Caco-2 (cell line): ENCODE results near the gene ALKBH3. TPM values are rescaled to one million over a fixed set of nuclear protein-coding genes. Genes with fewer than 3 reads are reported as not detected.

Source experiments
- BruUV-seq: library from RNA; stranded (reverse); fragments of 400-500 nt; replicated peaks from 2 replicates; lab custom pipeline; 2021; lab: Mats Ljungman, UMichigan
- CTCF ChIA-PET: fragments of 300-600 bp; sonication (Branson Sonifier 250); formaldehyde crosslinking; loops from one replicate; lab custom pipeline; 2022; ENCODE audit warnings: antibody characterized with exemption; lab: Charles Lee
- POLR2A ChIA-PET: fragments of 300-600 bp; sonication (Branson Sonifier 250); formaldehyde crosslinking; loops from one replicate; lab custom pipeline; 2022; ENCODE audit warnings: antibody characterized with exemption; lab: Charles Lee
- DNase-seq, 2 experiments: peaks; one replicate each; pipeline versions ENCODE4 v3.0.0 to v3.0.0-alpha.2; 2020 to 2022
- H3K27me3 ChIP-seq: replicated peaks from 2 replicates; pipeline ENCODE4 v1.6.0; 2011; ENCODE audit warnings: low read length; ENCODE audit not compliant: control insufficient read depth, insufficient read depth
- H3K36me3 ChIP-seq: 2 replicates; pipeline ENCODE4 v1.5.1; 2011; ENCODE audit warnings: low read length; ENCODE audit not compliant: control insufficient read depth, insufficient read depth
- H3K4me1 ChIP-seq: fragments of 250-450 bp; sonication (Bioruptor Pico); 2 replicates; pipeline ENCODE4 v1.5.1; 2020; ENCODE audit warnings: mild to moderate bottlenecking
- H3K4me3 ChIP-seq: 2 replicates; pipeline ENCODE4 v1.5.1; 2011; ENCODE audit warnings: low read depth, mild to moderate bottlenecking, control low read depth, low read length
- H3K9me3 ChIP-seq: fragments of 250-450 bp; sonication (Bioruptor Pico); 2 replicates; pipeline ENCODE4 v1.5.1; 2020; ENCODE audit warnings: mild to moderate bottlenecking, moderate library complexity
- H3K27ac Mint-ChIP-seq: one replicate; pipeline ENCODE4 v1.8.0; 2022; ENCODE audit warnings: mixed read lengths; ENCODE audit not compliant: unreplicated experiment
- H3K27me3 Mint-ChIP-seq: one replicate; pipeline ENCODE4 v1.8.0; 2022; ENCODE audit warnings: mixed read lengths; ENCODE audit not compliant: insufficient read depth, unreplicated experiment
- H3K36me3 Mint-ChIP-seq: one replicate; pipeline ENCODE4 v1.8.0; 2022; ENCODE audit warnings: mild to moderate bottlenecking, mixed read lengths; ENCODE audit not compliant: insufficient read depth, unreplicated experiment
- H3K4me1 Mint-ChIP-seq: one replicate; pipeline ENCODE4 v1.8.0; 2022; ENCODE audit warnings: low read depth, mixed read lengths; ENCODE audit not compliant: unreplicated experiment
- H3K4me3 Mint-ChIP-seq: one replicate; pipeline ENCODE4 v1.8.0; 2022; ENCODE audit warnings: mild to moderate bottlenecking, moderate library complexity, mixed read lengths; ENCODE audit not compliant: unreplicated experiment
- H3K9me3 Mint-ChIP-seq: one replicate; pipeline ENCODE4 v1.8.0; 2022; ENCODE audit warnings: mixed read lengths; ENCODE audit not compliant: unreplicated experiment
- intact Hi-C: fragments of 100-400 bp; cut with micrococcal nuclease; formaldehyde crosslinking; loops from one replicate; pipeline ENCODE4 v1.10.0; 2022; ENCODE audit not compliant: unreplicated experiment
- total RNA-seq: library from RNA; stranded (reverse); gene quantifications from 2 replicates; pipeline ENCODE4 v1.2.3, GENCODE V29; 2022
- TF ChIP-seq, protein P1 (sequence below), 2 experiments: fragments of 200-600 bp in 1 of 2; IDR thresholded peaks; 1 replicate in 1 of 2; 2 replicates in 1 of 2; pipeline versions ENCODE4 v1.5.1 to v1.8.0; 2011 to 2022; ENCODE audit warnings: antibody characterized with exemption in 1 of 2, control low read depth in 1 of 2, inconsistent platforms in 1 of 2, low read depth in 1 of 2, low read length in 1 of 2, mild to moderate bottlenecking in 1 of 2, moderate library complexity in 1 of 2; ENCODE audit not compliant: insufficient read depth in 1 of 2, severe bottlenecking in 1 of 2, unreplicated experiment in 1 of 2

ALKBH3 gene
- total RNA-seq, 1 experiment from 2014 or later: 42.4 TPM

GRCh38 chr11:43852057-43852636 lies 28.5 kb upstream of the ALKBH3 start:
- H3K9me3 ChIP-seq: no peaks in the 10 kb centered on the region
- ChIA-PET POLR2A (interaction anchor here (0.8 kb wide), 1 partner anchor 172 kb away, joined by 4 read pairs; no protein-coding TSS in a partner anchor), CTCF (interaction anchor here (0.6 to 1.7 kb wide), 16 partner anchors 14 to 411 kb away, joined by 3 to 19 read pairs (median 4); no protein-coding TSS in a partner anchor)
- H3K4me3 Mint-ChIP-seq: no peak overlapping the region
- H3K36me3 Mint-ChIP-seq: peaks cover 43% of the 10 kb centered on the region
- BruUV-seq: no TSS peak
- no peaks in the 10 kb centered on the region for H3K4me1 Mint-ChIP-seq
- no peaks in the 10 kb centered on the region for H3K27me3 Mint-ChIP-seq
- TF ChIP-seq, protein P1, sequence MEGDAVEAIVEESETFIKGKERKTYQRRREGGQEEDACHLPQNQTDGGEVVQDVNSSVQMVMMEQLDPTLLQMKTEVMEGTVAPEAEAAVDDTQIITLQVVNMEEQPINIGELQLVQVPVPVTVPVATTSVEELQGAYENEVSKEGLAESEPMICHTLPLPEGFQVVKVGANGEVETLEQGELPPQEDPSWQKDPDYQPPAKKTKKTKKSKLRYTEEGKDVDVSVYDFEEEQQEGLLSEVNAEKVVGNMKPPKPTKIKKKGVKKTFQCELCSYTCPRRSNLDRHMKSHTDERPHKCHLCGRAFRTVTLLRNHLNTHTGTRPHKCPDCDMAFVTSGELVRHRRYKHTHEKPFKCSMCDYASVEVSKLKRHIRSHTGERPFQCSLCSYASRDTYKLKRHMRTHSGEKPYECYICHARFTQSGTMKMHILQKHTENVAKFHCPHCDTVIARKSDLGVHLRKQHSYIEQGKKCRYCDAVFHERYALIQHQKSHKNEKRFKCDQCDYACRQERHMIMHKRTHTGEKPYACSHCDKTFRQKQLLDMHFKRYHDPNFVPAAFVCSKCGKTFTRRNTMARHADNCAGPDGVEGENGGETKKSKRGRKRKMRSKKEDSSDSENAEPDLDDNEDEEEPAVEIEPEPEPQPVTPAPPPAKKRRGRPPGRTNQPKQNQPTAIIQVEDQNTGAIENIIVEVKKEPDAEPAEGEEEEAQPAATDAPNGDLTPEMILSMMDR (IDR thresholded peaks at IDR 0.05; ENCODE audit: insufficient read depth in 1 of 2, low read depth in 1 of 2, low read length in 1 of 2, severe bottlenecking in 1 of 2, unreplicated experiment in 1 of 2): peak; percentile 73 to 81
- no peak overlapping the region for H3K27ac Mint-ChIP-seq
- no peaks in the 10 kb centered on the region for H3K27me3 ChIP-seq
- H3K4me3 ChIP-seq: no peak overlapping the region
- no peaks in the 10 kb centered on the region for H3K4me1 ChIP-seq
- intact Hi-C loops: loop anchor here (5.0 kb wide), 2 partner anchors 275 to 350 kb away; no protein-coding TSS in a partner anchor
- DNase-seq: peak; percentile 68 to 70
- no peaks in the 10 kb centered on the region for H3K9me3 Mint-ChIP-seq
- H3K36me3 ChIP-seq: peaks cover 2% of the 10 kb centered on the region

DNA sequence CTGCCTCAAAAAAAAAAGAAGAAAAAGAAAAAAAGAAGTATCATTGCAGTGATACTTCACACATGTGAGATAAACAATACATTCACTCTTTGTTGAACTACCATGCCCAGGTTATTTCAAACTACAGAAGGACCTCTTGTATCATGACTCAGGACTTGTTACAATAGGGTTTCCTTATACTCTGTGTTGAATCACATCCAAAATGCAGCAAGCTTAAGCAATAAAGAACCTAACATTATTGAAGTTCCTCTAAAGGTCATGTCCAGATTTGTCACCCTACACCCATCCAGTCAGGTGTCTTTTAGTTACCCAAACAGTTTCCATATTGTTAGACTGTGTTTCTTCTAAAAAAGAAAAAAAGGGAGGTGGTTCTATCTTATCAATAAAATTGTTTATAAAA lies 26.9 kb upstream of the ALKBH3 start:
- intact Hi-C loops: loop anchor here (5.0 kb wide), 2 partner anchors 276 to 351 kb away; no protein-coding TSS in a partner anchor
- BruUV-seq: no TSS peak
- CTCF ChIA-PET: no interaction called here

DNA sequence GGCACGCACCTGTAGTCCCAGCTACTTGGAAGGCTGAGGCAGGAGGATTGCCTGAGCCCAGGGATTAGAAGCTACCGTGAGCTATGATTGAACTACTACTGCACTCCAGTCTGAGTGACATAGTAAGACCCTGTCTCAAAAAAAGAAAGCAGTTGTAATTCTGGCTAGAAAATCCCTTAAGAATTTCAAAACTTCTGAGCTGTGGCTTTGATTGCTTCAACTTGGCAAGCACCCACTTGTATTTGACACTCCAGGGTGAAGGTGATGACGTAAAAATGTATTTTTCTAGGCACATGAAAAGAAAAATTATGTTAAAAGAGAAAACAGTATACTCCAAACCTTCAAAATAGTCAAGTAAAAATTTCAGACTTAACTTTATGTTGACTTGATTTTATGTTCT lies 23.6 kb upstream of the ALKBH3 start:
- peaks cover 2% of the 10 kb centered on the region for H3K36me3 ChIP-seq
- BruUV-seq: no TSS peak
- intact Hi-C loops: no loop called here
- POLR2A ChIA-PET: no interaction called here
- no peak overlapping the region for H3K4me3 ChIP-seq
- no peaks in the 10 kb centered on the region for H3K27me3 ChIP-seq
- H3K4me1 Mint-ChIP-seq: no peaks in the 10 kb centered on the region
- TF ChIP-seq, protein P1 (IDR thresholded peaks at IDR 0.05; ENCODE audit: insufficient read depth in 1 of 2, low read depth in 1 of 2, low read length in 1 of 2, severe bottlenecking in 1 of 2, unreplicated experiment in 1 of 2): no peak
- H3K27ac Mint-ChIP-seq: no peak overlapping the region
- CTCF ChIA-PET: no interaction called here
- H3K9me3 ChIP-seq: no peaks in the 10 kb centered on the region
- DNase-seq: no peak
- H3K9me3 Mint-ChIP-seq: peaks cover 20% of the 10 kb centered on the region
- no peak overlapping the region for H3K4me3 Mint-ChIP-seq
- H3K27me3 Mint-ChIP-seq: no peaks in the 10 kb centered on the region
- H3K36me3 Mint-ChIP-seq: peaks cover 37% of the 10 kb centered on the region
- no peaks in the 10 kb centered on the region for H3K4me1 ChIP-seq

More for the DNA sequence above, 26.9 kb upstream of the ALKBH3 start:
- peaks cover 2% of the 10 kb centered on the region for H3K36me3 ChIP-seq
- no peak for DNase-seq
- H3K27ac Mint-ChIP-seq: no peak overlapping the region
- H3K4me1 ChIP-seq: no peaks in the 10 kb centered on the region
- POLR2A ChIA-PET: no interaction called here
- TF ChIP-seq, protein P1 (IDR thresholded peaks at IDR 0.05; ENCODE audit: insufficient read depth in 1 of 2, low read depth in 1 of 2, low read length in 1 of 2, severe bottlenecking in 1 of 2, unreplicated experiment in 1 of 2): no peak
- H3K4me3 Mint-ChIP-seq: no peak overlapping the region
- no peaks in the 10 kb centered on the region for H3K9me3 Mint-ChIP-seq
- no peaks in the 10 kb centered on the region for H3K9me3 ChIP-seq
- H3K36me3 Mint-ChIP-seq: peaks cover 38% of the 10 kb centered on the region
- H3K4me3 ChIP-seq: no peak overlapping the region
- no peaks in the 10 kb centered on the region for H3K4me1 Mint-ChIP-seq
- no peaks in the 10 kb centered on the region for H3K27me3 Mint-ChIP-seq
- H3K27me3 ChIP-seq: no peaks in the 10 kb centered on the region
